CD4-positive, alpha-beta T cell treated with Interleukin-17A for 1 hour (primary cell): ENCODE measurements around the gene GUSB.
"Not testable (repeated sequence)": the region's sequence is repeated elsewhere in the genome, so short reads cannot be mapped to it uniquely, and the experiment has no call there.

ENCODE experiments used
- DNase-seq: peaks from one replicate; pipeline ENCODE4 v3.0.0-alpha.2; 2020

The GUSB gene

DNA sequence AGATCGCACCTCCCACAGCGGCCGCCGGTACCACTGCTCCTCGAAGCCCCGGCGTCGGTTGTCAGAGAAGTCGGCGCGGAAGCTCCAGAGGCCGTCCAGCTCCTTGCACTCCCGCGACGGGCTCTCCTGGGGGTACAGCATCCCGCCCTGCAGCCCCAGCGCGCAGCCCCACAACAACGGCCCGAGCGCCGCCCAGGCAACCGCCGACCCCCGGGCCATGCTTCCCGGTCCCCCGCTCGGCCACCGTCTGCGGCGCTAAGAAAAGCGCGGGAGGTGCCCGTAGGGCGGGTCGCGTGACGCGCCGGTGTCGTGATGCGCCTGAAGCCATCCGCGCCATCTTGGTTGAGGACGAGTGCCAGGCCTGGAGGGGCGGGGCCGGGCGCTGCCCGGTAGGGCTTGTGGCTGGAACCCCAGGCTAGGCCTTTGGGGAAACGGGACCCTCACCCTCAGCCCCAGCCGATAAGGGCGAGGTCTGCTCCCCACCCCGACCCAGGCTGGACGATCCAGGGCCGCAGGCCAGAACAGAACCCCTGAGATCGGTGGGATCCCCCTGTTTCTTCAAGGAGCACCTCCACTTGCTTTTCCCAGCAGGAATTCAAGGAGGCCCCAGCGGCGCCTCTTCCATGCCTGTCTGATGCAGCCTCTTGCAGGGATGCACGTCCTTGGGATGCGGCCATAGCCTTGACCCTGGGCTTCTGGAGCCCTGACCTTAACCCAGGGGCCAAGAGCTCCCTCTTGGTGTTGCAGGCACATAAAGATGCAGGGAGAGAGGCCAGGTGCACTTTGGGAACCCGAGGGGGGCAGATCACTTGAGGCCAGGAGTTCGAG lies at the start of gene GUSB:
TSS of gene GUSB (minus strand) at position 249 of the 828 bp plus-strand sequence. CDS start at position 219, 30 bp downstream.
- peak; percentile 91 for DNase-seq

DNA sequence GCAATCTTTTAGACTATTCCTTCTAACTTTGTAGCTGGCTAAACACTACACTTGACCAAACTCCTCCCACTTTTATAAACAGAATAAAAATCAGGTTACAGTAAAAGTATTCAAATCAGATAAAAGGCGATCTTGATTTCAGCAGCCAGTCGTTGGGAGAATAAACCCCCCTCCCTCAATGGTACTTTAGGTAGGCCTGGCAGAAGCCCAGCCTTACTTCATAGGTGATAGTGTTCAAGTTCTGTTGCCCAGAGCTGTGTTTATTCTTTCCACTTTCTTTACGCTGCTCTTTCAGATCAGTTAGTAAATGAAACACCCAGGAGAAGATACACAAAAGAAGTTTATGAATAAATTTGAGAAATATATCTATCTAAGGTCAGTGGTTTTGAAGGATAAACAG lies 46.3 kb upstream of the GUSB start:
- DNase-seq = not testable (repeated sequence)

DNA sequence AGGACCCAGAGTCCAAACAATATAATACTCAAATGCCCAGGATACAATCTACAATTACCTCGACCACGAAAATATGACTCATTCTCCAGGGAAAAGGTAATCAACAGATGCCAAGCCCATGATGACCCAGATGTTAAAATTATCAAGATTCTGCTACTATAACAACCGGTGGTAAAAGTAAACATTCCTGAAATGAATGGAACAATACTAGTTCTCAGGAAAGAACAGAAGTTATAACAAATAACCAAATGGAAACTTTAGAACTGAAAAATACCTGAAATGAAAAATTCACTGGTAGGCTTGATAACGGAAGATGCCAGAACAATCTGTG lies 34.1 kb upstream of the GUSB start:
- DNase-seq = no peak

DNA sequence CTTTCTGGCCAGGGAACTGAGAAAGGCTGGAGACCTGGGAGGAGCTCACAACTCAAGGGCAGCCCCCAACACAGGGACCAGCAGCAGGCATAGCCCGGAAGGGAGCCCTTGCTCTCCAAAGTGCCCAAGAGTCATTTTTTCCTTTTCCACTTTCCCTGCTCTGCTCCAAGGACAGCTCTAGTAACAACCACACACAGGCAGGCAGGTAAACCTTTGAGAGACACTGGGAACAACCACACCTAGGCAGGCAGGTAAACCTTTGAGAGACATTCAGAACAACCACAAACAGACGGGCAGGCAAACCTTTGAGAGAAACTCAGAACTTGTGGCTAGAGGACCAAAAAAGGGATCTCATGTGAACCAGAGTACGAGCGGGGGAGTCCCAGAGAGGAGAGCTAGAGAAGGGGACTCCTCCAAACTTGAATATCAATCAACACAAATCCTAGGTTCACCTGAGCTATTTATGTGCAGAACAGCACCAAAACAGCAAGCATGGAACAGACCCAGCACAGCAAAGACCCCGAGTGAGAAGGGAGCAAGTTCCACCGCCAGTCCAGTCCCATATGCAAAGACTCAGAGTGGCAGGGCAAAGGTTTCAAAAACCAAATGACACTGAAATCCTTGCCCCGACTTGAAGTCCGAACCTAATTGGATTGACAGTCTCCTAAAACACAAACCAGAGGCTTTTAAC lies 33.6 kb upstream of the GUSB start:
- DNase-seq = no peak

DNA sequence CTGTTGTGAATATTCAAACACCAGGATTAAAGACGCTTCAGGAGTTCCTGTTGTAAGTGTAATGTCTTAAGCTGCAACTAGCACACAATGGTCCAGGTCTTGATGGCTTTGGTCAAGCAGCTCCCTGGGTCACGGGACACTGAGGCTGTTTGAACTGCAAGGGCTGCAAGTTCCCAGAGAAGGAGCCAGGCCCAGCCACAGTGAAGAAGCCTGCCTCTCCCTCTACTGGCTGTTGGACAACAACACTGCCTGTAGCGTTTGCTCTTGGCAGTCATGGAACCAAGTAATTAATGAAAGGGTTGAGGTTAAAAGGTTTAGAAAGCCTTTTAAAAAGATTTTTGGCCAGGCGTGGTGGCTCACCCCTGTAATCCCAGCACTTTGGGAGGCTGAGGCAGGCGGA lies 31.9 kb upstream of the GUSB start:
- DNase-seq = no peak

DNA sequence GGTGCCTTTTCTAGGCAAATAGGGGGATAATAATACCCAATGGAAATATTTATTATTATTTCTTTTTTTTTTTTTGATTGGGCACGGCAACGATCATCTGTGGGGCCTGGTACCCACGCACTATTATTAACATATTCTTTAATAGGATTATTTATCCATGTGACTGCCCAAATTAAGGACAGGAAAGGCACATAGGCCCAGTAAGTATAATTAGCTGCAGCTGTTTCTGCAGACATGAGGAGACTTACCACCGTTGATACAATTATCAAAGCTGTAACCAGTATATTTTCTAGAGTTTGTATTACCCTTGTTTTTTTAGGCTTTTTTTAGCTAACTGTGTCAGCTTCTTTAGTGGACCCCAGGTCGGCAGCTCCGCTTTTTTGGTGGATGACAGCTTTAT lies 25.2 kb upstream of the GUSB start:
- no peak for DNase-seq

DNA sequence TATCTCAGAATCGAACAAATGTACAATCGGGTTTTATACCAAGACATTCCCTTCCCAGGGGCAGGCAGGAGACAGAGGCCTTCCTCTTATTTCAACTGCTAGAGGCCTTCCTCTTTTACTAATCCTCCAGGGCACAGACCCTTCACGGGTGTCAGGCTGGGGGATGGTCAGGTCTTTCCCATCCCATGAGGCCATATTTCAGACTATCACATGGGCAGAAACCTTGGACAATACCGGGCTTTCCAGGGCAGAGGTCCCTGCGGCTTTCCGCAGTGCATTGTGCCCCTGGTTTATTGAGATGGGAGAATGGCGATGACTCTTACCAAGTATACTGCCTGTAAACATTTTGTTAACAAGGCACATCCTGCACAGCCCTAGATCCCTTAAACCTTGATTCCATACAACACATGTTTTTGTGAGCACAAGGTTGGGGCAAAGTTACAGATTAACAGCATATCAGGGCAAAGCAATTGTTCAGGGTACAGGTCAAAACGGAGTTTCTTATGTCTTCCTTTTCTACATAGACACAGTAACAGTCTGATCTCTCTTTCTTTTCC lies 23.2 kb upstream of the GUSB start:
- not testable (repeated sequence) for DNase-seq

DNA sequence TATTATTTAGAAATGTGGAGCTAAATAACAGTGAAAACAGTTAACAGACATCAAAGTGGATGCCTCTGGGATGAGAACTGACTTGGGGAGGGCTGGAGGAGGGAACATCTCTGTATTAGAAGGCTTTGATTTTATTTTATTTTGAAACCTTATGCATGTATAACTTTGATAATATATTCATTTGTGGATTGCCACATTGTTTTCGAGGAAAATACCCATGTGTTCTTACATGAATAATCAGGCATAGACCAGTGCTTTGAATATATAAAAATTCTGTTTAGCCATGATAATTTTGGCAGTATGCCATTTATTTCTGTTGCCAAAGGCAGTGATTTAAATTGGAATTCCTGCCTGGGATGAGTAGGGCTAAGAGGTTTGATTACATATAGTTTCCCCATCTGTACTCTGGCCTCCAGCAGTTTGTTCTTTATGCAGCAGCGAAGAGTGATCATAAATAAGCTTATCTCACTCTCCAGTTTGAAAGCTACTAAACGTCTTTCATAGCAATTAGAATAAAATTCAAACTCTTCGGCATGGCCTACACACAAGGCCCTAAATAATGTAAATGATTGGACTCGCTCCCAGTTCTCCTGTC lies 18.9 kb upstream of the GUSB start:
- not testable (repeated sequence) for DNase-seq

DNA sequence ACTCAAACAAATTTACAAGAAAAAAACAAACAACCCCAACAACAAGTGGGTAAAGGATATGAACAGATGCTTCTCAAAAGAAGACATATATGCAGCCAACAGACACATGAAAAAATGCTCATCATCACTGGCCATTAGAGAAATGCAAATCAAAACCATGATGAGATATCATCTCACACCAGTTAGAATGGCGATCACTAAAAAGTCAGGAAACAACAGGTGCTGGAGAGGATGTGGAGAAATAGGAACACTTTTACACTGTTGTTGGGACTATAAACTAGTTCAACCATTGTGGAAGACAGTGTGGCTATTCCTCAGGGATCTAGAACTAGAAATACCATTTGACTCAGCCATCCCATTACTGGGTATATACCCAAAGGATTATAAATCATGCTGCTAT lies 13.0 kb upstream of the GUSB start:
- DNase-seq = not testable (repeated sequence)

DNA sequence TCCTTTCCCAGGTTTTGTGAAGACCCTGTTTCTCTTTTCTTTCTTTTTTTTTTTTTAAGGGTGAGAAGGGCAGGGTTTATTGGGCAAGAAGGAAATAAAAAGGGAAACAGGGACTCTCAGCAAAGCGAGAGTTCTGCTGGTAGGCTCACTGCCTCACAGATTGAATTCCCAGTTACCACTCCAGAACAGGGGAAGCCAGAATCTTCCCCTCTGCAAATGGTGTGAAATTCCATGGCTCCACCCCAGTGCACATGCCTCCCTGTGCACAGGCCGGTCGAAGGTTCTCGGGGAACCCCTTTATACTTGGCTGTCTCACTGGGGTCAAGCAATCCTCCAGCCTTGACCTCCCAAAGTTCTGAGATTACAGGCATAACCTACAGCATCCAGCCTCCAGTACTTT lies 10.5 kb upstream of the GUSB start:
- no peak for DNase-seq

DNA sequence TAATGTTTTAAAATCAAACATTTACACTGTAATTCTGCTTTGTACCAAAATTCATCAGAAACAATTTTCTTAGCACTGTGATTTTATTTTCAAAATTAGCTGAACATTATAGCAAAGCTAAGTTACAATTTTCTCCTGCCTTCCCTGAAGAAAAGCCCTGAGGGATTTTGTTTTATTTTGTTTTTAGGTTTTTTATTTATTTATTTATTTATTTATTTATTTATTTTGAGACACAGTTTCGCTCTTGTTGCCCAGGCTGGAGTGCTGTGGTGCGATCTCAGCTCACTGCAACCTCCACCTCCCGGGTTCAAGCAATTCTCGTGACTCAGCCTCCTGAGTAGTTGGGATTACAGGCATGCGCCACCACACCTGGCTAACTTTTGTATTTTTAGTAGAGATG lies 9.8 kb upstream of the GUSB start:
- DNase-seq = not testable (repeated sequence)

DNA sequence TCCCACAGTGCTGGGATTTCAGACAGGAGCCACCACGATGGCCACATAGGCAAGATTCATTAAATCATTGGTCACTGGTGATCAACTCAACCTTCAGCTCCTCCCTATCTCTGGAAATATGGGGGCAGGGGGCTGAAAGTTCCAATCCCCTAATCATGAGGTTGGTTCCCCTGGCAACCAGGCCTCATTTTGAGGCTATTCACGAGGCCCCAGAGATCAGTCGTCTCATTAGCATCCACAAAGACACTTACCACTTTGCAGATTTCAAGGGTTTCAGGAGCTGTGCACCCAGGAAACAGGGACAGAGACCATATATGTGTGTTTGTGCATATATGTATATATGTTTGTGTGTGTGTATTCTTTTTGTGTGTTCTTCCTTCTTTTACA lies 7.7 kb upstream of the GUSB start:
- no peak for DNase-seq

DNA sequence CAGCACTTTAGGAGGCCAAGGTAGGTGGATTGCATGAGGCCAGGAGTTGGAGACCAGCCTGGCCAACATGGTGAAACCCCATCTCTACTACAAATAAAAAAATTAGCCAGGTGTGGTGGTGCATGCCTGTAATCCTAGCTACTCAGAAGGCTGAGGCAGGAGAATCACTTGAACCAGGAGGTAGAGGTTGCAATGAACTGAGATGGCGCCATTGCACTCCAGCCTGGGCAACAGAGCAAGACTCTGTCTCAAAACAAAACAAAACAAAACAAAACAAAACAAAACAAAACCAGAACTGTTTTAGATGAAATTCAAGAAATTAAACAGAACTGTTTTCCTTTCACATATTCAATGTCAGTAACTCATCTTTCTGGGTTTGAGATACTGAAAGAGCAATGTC lies 6.5 kb upstream of the GUSB start:
- not testable (repeated sequence) for DNase-seq

DNA sequence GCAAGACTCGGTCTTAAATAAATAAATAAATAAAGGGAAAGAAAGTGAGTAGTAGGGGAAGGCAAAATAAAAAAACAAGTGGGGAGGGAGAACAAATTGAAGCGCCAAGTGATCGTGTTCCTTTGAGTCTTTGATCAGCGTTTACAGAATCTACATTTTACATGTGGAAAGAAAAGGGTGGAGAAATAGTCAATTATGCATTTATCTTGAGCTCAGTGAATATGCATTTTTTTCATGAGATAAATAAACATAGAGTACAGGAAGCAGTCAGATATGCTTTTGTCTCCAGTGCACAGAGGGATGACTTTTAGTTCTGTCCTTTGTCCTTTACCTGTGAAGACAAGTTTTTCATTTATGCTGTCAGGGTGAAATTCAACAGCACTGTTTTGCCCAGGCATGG lies 6.1 kb upstream of the GUSB start:
- no peak for DNase-seq

DNA sequence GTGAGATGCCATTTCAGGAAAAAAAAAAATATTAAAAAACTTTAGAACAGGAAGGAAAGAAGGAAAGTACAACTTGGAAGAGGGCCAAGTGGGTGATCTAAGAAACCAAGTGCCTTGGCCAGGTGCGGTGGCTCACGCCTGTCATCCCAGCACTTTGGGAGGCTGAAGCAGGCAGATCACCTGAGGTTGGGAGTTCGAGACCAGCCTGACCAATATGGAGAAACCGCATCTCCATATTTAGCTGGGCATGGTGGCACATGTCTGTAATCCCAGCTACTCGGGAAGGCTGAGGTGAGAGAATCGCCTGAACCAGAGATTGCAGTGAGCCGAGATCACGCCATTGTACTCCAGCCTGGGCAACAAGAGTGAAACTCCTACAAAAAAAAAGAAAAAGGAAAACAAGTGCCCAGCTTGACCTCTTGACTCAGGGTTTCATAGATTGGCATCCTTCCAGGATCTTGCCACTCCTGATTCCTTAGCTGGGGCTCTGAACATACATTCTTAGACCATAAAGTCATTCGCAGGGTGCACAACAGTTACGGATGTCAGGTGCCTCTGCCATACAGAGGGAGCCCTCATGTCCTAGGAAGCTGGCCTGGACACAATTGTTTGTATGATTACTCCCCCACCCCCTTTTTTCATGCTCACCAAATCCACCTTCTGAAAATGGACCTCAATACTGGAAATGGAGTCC lies 2.1 kb upstream of the GUSB start:
- no peak for DNase-seq

DNA sequence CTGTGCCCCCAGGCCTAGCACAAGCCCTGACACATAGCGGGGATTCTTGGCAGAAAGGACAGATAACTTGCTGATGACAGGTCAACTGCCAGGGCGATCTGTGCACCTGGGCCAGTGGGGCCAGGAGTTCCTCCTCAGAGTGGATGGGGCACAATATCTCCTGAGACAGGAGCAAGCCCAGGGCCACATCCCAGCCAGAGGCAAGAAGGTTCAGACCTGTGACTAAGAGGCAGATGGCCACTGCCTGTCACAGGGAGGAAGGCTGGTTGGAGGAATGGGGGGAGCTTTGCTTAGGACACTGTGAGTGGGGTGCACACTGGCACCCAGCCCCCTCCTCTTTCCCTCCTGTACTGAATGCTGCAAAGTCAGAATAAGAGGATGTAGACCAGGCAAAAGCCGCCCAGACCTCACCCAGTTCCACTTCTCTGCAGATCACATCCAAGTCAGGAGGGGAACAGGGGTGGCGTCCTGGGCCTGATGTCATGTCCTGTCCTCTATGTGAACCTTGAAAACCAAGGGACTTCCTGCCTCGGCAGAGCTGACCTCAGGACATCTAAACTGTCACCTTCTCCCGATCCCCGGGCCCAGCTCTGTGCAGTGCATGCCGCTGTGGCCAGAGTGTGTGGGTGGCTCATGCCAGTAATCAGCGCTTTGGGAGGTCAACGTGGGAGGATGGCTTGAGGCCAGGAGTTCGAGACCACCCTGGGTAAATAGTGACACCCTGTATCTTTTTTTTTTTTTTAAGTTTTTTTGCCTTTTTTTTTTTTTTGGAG lies 1.3 kb downstream of the GUSB start:
- peak; percentile 70 for DNase-seq

DNA sequence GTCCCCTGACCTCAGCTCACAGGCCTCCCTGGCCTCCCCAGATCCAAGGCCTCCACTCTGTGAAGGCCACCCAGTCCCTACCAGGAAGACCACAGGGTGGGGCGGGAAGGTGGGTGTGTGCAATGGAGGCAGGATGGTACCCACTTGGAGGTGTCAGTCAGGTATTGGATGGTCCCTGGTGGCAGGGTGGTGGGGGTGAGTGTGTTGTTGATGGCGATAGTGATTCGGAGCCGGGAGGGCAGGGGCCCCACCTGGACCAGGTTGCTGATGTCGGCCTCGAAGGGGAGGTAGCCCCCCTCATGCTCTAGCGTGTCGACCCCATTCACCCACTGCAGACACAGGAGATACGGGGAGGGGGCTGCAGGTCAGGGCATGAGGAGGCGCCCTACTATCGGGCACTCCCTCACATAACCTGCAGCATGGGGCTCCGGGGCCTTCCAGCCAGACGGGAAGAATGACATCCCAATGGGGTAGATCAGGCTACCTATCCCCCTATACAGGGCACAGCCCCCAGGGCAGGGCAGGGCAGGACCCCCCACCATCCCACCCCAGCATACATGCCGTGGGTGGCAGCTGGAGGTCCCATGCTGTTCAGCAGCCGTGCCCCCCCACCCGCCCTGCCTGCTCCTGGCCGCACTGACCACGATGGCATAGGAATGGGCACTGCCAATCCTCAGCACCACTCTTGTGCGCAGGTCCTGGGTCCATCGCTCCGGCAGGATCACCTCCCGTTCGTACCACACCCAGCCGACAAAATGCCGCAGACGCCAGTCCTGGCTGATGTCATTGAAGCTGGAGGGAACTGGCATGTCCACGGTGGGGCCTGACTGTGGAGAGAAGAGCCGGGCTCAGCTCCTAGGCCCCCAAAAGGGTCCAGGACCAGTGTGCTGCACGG lies 2.2 kb downstream of the GUSB start:
- DNase-seq = no peak

DNA sequence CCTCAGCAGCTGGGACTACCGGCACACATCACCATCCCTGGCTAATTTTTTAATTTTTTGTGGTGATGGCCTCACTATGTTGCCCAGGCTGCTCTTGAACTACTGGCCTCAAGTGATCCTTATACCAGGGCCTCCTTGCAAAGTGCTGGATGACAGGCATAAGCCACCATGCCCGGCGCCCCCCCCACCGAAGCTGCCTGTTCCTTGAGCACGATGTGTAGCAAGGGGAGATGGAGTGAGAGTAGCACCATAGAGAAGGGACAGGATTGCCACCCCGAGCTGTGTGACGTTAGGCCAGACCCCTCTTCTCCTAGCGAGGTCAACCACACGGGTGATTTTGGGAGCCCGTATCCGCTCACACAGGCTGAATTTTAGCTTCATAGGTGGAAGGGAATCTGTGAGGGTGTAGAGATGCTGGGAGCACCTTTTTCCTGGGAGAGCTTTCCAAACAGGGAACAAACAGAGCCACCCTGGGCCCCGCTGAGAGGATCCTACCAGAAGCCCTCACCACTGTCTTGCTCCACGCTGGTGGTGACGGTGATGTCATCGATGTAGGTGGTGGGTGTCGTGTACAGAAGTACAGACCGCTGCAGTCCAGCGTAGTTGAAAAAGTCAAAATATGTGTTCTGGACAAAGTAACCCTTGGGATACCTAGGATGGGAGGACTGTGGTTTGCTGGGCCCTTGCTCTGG lies 3.0 kb downstream of the GUSB start:
- no peak for DNase-seq

DNA sequence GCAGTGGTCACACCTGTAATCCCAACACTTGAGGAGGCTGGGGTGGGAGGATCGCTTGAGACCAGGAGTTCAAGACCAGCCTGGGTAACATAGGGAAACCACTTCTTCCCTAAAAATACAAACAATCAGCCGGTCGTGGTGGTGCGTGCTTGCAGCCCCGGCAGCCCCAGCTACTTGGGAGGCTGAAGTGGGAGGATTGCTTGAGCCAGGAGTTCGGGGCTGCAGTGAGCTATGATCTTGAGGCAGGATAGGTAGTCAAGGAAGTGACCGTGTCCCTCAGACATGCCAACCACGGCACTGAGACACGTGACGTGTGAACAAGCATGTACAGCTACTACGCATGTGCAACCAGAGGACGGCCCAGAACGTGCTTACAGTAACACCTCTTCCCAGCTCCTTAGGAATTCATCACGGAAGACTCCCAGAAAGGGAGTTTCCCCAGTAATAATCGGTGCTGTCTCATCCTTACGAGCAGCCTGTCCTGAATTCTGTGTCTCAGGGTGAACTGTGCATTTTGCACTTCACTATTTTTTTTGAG lies 5.3 kb downstream of the GUSB start:
- DNase-seq = no peak

DNA sequence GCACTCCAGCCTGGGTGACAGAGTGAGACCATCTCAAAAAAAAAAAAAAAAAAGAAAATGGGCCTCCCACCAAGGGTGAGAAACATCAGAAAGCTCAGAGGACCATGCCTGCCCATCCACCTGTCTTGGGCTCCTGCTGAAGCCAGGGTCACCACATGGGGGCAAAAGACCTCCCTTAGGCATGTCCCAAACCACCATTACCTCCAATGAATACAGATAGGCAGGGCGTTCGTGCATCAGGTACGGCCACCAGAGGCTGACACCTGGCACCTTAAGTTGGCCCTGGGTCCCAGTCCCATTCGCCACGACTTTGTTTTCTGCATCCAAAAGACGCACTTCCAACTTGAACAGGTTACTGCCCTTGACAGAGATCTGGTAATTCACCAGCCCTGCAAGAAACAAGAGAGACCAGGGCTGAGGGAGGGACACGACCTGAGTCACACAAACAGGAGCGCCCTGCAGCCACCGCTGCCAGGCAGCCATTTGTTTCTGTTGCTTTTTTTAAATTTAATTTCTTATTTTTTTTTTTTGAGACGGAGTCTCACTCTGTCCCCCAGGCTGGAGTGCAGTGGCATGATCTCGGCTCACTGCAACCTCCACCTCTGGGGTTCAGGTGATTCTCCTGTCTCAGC lies 6.1 kb downstream of the GUSB start:
- DNase-seq = no peak
